B cell (primary cell): Measurements from ENCODE around the gene PFKP. TPM values are rescaled to one million over a fixed set of nuclear protein-coding genes. Genes with fewer than 3 reads are reported as not detected.

Experiments used
- ATAC-seq: fragments of 200-7000 bp; cut with Tn5 transposase; one replicate; pipeline ENCODE4 v1.10.0; 2021; ENCODE audit warnings: low read depth, mild to moderate bottlenecking, moderate number of reproducible peaks, moderate library complexity
- CTCF ChIA-PET: fragments of 350-600 bp; sonication (Branson Sonifier 250); formaldehyde crosslinking; loops from one replicate; lab custom pipeline; 2021; ENCODE audit warnings: antibody characterized with exemption, inconsistent platforms; lab: Charles Lee
- POLR2A ChIA-PET: fragments of 350-600 bp; sonication (Branson Sonifier 250); formaldehyde crosslinking; loops from one replicate; lab custom pipeline; 2021; ENCODE audit warnings: antibody characterized with exemption; lab: Charles Lee
- DNase-seq: peaks from one replicate; pipeline ENCODE4 v3.0.0; 2013
- H2AFZ ChIP-seq: 2 replicates; pipeline ENCODE4 v1.6.1; 2012; ENCODE audit warnings: mild to moderate bottlenecking, low read depth, low read length; ENCODE audit not compliant: insufficient read depth, poor library complexity, severe bottlenecking
- H3K27ac ChIP-seq, 2 donors: 1 replicate in 1 of 2; 2 replicates in 1 of 2; pipeline ENCODE4 v1.5.1; 2012 to 2013; ENCODE audit warnings: low read length in 2 of 2, mild to moderate bottlenecking in 2 of 2, moderate library complexity in 1 of 2
- H3K27me3 ChIP-seq, 4 experiments: fragments of 200-600 bp in 1 of 4; sonication (generic) in 1 of 4; replicated peaks in 1 of 4; 1 replicate in 2 of 4; 2 replicates in 2 of 4; pipeline versions ENCODE4 v1.6.1 to v1.7.0; 2013 to 2016; ENCODE audit warnings: low read length in 3 of 4, mild to moderate bottlenecking in 2 of 4, mixed read lengths in 1 of 4, moderate library complexity in 1 of 4; ENCODE audit not compliant: insufficient read depth in 4 of 4, control insufficient read depth in 3 of 4; ENCODE audit errors: control extremely low read depth in 1 of 4
- H3K36me3 ChIP-seq, 2 experiments: replicated peaks in 1 of 2; 1 replicate in 1 of 2; 2 replicates in 1 of 2; pipeline versions ENCODE4 v1.6.1 to v1.7.1; 2013; ENCODE audit warnings: low read length in 1 of 2; ENCODE audit not compliant: insufficient read depth in 2 of 2, control insufficient read depth in 1 of 2; ENCODE audit errors: control extremely low read depth in 1 of 2, extremely low read depth in 1 of 2
- H3K4me1 ChIP-seq, 2 donors: fragments of 200-600 bp in 1 of 2; sonication (generic) in 1 of 2; 1 replicate in 1 of 2; 2 replicates in 1 of 2; pipeline versions ENCODE4 v1.5.1 to v1.6.1; 2013 to 2017; ENCODE audit warnings: low read length in 2 of 2; ENCODE audit not compliant: control insufficient read depth in 2 of 2, insufficient read depth in 2 of 2
- H3K4me2 ChIP-seq: replicated peaks from 2 replicates; pipeline ENCODE3; 2012; ENCODE audit warnings: mild to moderate bottlenecking, low read depth, low read length; ENCODE audit not compliant: poor library complexity, severe bottlenecking
- H3K4me3 ChIP-seq, 5 experiments: fragments of 200-600 bp in 1 of 5; sonication (generic) in 1 of 5; 1 replicate in 3 of 5; 2 replicates in 2 of 5; pipeline versions ENCODE4 v1.5.1 to v1.7.0; 2011 to 2016; ENCODE audit warnings: low read length in 4 of 5, mild to moderate bottlenecking in 4 of 5, low read depth in 2 of 5, control low read depth in 1 of 5, moderate library complexity in 1 of 5; ENCODE audit not compliant: insufficient read depth in 1 of 5; ENCODE audit errors: control extremely low read depth in 1 of 5, extremely low read depth in 1 of 5
- H3K79me2 ChIP-seq: fragments of 200-600 bp; sonication (generic); one replicate; pipeline ENCODE4 v1.6.0; 2016; ENCODE audit warnings: low read length; ENCODE audit not compliant: control insufficient read depth, insufficient read depth
- H3K9ac ChIP-seq: fragments of 200-600 bp; sonication (generic); 2 replicates; pipeline ENCODE4 v1.6.1; 2017; ENCODE audit warnings: mild to moderate bottlenecking, low read length, moderate library complexity
- H3K9me3 ChIP-seq, 3 donors: one replicate each; pipeline versions ENCODE4 v1.6.1 to v1.7.1; 2013; ENCODE audit warnings: low read length in 2 of 3; ENCODE audit not compliant: control insufficient read depth in 2 of 3, insufficient read depth in 1 of 3; ENCODE audit errors: control extremely low read depth in 1 of 3
- H4K20me1 ChIP-seq: 2 replicates; pipeline ENCODE4 v1.6.0; 2012; ENCODE audit warnings: mild to moderate bottlenecking, low read length; ENCODE audit not compliant: insufficient read depth, control insufficient read depth, poor library complexity, severe bottlenecking
- H3K27ac Mint-ChIP-seq: one replicate; pipeline ENCODE4 v1.8.0; 2021; ENCODE audit warnings: mixed read lengths
- H3K27me3 Mint-ChIP-seq: one replicate; pipeline ENCODE4 v1.8.0; 2021; ENCODE audit warnings: mixed read lengths
- H3K4me1 Mint-ChIP-seq: one replicate; pipeline ENCODE4 v1.8.0; 2021; ENCODE audit warnings: mixed read lengths
- H3K4me3 Mint-ChIP-seq: one replicate; pipeline ENCODE4 v1.8.0; 2021; ENCODE audit warnings: mixed read lengths
- H3K9me3 Mint-ChIP-seq: one replicate; pipeline ENCODE4 v1.8.0; 2022; ENCODE audit warnings: mixed read lengths; ENCODE audit not compliant: insufficient read depth
- CTCF ChIP-seq: fragments of 200-600 bp; IDR thresholded peaks from one replicate; pipeline ENCODE4 v1.8.0; 2022; ENCODE audit warnings: antibody characterized with exemption, mild to moderate bottlenecking
- EZH2 ChIP-seq: IDR thresholded peaks from 2 replicates; pipeline ENCODE4 v1.6.1; 2012; ENCODE audit warnings: borderline replicate concordance, low read depth, mild to moderate bottlenecking, moderate library complexity, low read length; ENCODE audit not compliant: insufficient read depth, poor library complexity, severe bottlenecking
- WGBS: methylation state at CpG from one replicate; pipeline ENCODE4 v1.1.5; 2013; ENCODE audit warnings: missing lambda C conversion rate; ENCODE audit not compliant: insufficient coverage; 5-methylcytosine and 5-hydroxymethylcytosine counted together
- intact Hi-C: fragments of 100-400 bp; cut with micrococcal nuclease; formaldehyde crosslinking; loops from one replicate; pipeline ENCODE4 v1.10.0; 2022
- polyA plus RNA-seq: library from polyadenylated mRNA; depleted of rRNA; stranded (reverse); fragments of >200 nt; gene quantifications from 2 replicates; pipeline ENCODE4 v1.2.3, GENCODE V29; 2012
- total RNA-seq, 2 donors: library from RNA; stranded (reverse); fragments of 120-200 nt in 1 of 2; gene quantifications; 1 replicate in 1 of 2; 2 replicates in 1 of 2; pipeline versions ENCODE4 v1.2.3 to v1.2.4, GENCODE V29; 2013 to 2022

The PFKP gene
- total and polyA plus RNA-seq, 2 donors (not counting 1 experiment from before 2014, with no cell fraction given) = 41.4 to 54.3 TPM

- TF ChIP-seq CTCF (no peak), EZH2 (no peak)
- Histone ChIP-seq H3K4me3 (no peak overlapping the region), H4K20me1 (peaks cover 53% of the 10 kb centered on the region), H3K9me3 (no peaks in the 10 kb centered on the region), H3K79me2 (peaks cover 73% of the 10 kb centered on the region), H3K27ac (no peak overlapping the region), H3K27me3 (no peaks in the 10 kb centered on the region), H3K4me1 (no peaks in the 10 kb centered on the region), H2AFZ (no peak overlapping the region), H3K4me2 (no peak overlapping the region), H3K36me3 (peaks cover 0 to 10% of the 10 kb centered on the region in 2 experiments), H3K9ac (no peak overlapping the region)
- ChIA-PET POLR2A (no interaction called here), CTCF (no interaction called here)
- WGBS = 100% methylated on average over 1 of the region's 5 CpGs
- H3K4me1 Mint-ChIP-seq = peaks cover 8% of the 10 kb centered on the region
- no peak overlapping the region for H3K4me3 Mint-ChIP-seq
- no peak overlapping the region for H3K27ac Mint-ChIP-seq
- no peaks in the 10 kb centered on the region for H3K27me3 Mint-ChIP-seq
- intact Hi-C loops = no loop called here
- ATAC-seq (no peak), DNase-seq (no peak)
- no peaks in the 10 kb centered on the region for H3K9me3 Mint-ChIP-seq
These were observed 10.2 kb downstream of the PFKP start for GRCh38 chr10:3077509-3077908.

GRCh38 chr10:3077940-3078630 lies 10.7 kb downstream of the PFKP start:
- intact Hi-C loops = no loop called here
- Histone ChIP-seq H3K27me3 (no peaks in the 10 kb centered on the region), H3K4me3 (no peak overlapping the region), H3K4me1 (no peaks in the 10 kb centered on the region), H2AFZ (no peak overlapping the region), H3K36me3 (peaks cover 0 to 15% of the 10 kb centered on the region in 2 experiments), H3K9me3 (no peaks in the 10 kb centered on the region), H3K9ac (no peak overlapping the region), H3K4me2 (no peak overlapping the region), H4K20me1 (peaks cover 48% of the 10 kb centered on the region), H3K79me2 (peaks cover 67% of the 10 kb centered on the region), H3K27ac (no peak overlapping the region)
- H3K27me3 Mint-ChIP-seq = no peaks in the 10 kb centered on the region
- ChIA-PET POLR2A (no interaction called here), CTCF (no interaction called here)
- DNase-seq (no peak), ATAC-seq (no peak)
- no peak overlapping the region for H3K27ac Mint-ChIP-seq
- WGBS = 96% methylated on average over 8 of the region's 10 CpGs
- H3K4me3 Mint-ChIP-seq = no peak overlapping the region
- no peaks in the 10 kb centered on the region for H3K9me3 Mint-ChIP-seq
- peaks cover 5% of the 10 kb centered on the region for H3K4me1 Mint-ChIP-seq
- no peak for TF ChIP-seq EZH2
- TF ChIP-seq CTCF = no peak
